Rectal smooth muscle tissue (tissue), 1 donor: ENCODE measurements around the gene STAG1.
"Not testable (repeated sequence)": the region's sequence is repeated elsewhere in the genome, so short reads cannot be mapped to it uniquely, and the experiment has no call there.

Experiments
- H3K27ac ChIP-seq: one replicate; pipeline ENCODE4 v1.7.0; 2013; ENCODE audit warnings: low read depth, low read length, inconsistent platforms
- H3K27me3 ChIP-seq: one replicate; pipeline ENCODE4 v1.7.0; 2013; ENCODE audit warnings: low read length; ENCODE audit not compliant: control insufficient read depth, insufficient read depth
- H3K36me3 ChIP-seq: one replicate; pipeline ENCODE4 v1.7.0; 2013; ENCODE audit warnings: low read length; ENCODE audit not compliant: control insufficient read depth, insufficient read depth
- H3K4me1 ChIP-seq: one replicate; pipeline ENCODE4 v1.7.0; 2013; ENCODE audit warnings: low read length; ENCODE audit not compliant: control insufficient read depth, insufficient read depth
- H3K4me3 ChIP-seq: one replicate; pipeline ENCODE4 v1.7.0; 2013; ENCODE audit warnings: low read length
- H3K9ac ChIP-seq: one replicate; pipeline ENCODE4 v1.7.0; 2013; ENCODE audit warnings: low read length

The STAG1 gene

GRCh38 chr3:136685882-136686281, 66.3 kb downstream of the STAG1 start:
- H3K36me3 ChIP-seq: no peaks in the 10 kb centered on the region
- no peaks in the 10 kb centered on the region for H3K27me3 ChIP-seq
- no peak overlapping the region for H3K9ac ChIP-seq
- H3K4me1 ChIP-seq: no peaks in the 10 kb centered on the region
- no peak overlapping the region for H3K27ac ChIP-seq
- no peak overlapping the region for H3K4me3 ChIP-seq

- Histone ChIP-seq H3K4me3 (no peak overlapping the region), H3K27me3 (no peaks in the 10 kb centered on the region), H3K36me3 (no peaks in the 10 kb centered on the region), H3K9ac (no peak overlapping the region), H3K4me1 (no peaks in the 10 kb centered on the region), H3K27ac (no peak overlapping the region)
These were observed 69.4 kb downstream of the STAG1 start for GRCh38 chr3:136682740-136683312.

- no peak overlapping the region for H3K9ac ChIP-seq
- H3K4me1 ChIP-seq: peaks cover 2% of the 10 kb centered on the region
- H3K27ac ChIP-seq: no peak overlapping the region
- no peaks in the 10 kb centered on the region for H3K27me3 ChIP-seq
- no peaks in the 10 kb centered on the region for H3K36me3 ChIP-seq
- H3K4me3 ChIP-seq: no peak overlapping the region
These were observed 73.2 kb downstream of the STAG1 start for GRCh38 chr3:136678981-136679380.

- no peak overlapping the region for H3K9ac ChIP-seq
- no peaks in the 10 kb centered on the region for H3K36me3 ChIP-seq
- H3K4me1 ChIP-seq: peaks cover 2% of the 10 kb centered on the region
- H3K4me3 ChIP-seq: no peak overlapping the region
- H3K27me3 ChIP-seq: no peaks in the 10 kb centered on the region
- H3K27ac ChIP-seq: no peak overlapping the region
These were observed 76.2 kb downstream of the STAG1 start for GRCh38 chr3:136676009-136676408.

- no peak overlapping the region for H3K27ac ChIP-seq
- peaks cover 2% of the 10 kb centered on the region for H3K4me1 ChIP-seq
- H3K9ac ChIP-seq: no peak overlapping the region
- no peak overlapping the region for H3K4me3 ChIP-seq
- no peaks in the 10 kb centered on the region for H3K27me3 ChIP-seq
- H3K36me3 ChIP-seq: no peaks in the 10 kb centered on the region
These were observed 76.9 kb downstream of the STAG1 start for GRCh38 chr3:136675150-136675858.

GRCh38 chr3:136672457-136672856, 79.7 kb downstream of the STAG1 start:
- Histone ChIP-seq H3K4me1 (peaks cover 2% of the 10 kb centered on the region), H3K27ac (no peak overlapping the region), H3K27me3 (no peaks in the 10 kb centered on the region), H3K9ac (no peak overlapping the region), H3K36me3 (no peaks in the 10 kb centered on the region), H3K4me3 (no peak overlapping the region)

GRCh38 chr3:136671921-136672320, 80.3 kb downstream of the STAG1 start:
- no peak overlapping the region for H3K27ac ChIP-seq
- no peak overlapping the region for H3K9ac ChIP-seq
- H3K4me3 ChIP-seq: no peak overlapping the region
- H3K36me3 ChIP-seq: no peaks in the 10 kb centered on the region
- no peaks in the 10 kb centered on the region for H3K27me3 ChIP-seq
- H3K4me1 ChIP-seq: no peaks in the 10 kb centered on the region

- H3K36me3 ChIP-seq: no peaks in the 10 kb centered on the region
- no peaks in the 10 kb centered on the region for H3K27me3 ChIP-seq
- H3K9ac ChIP-seq: no peak overlapping the region
- no peak overlapping the region for H3K27ac ChIP-seq
- H3K4me3 ChIP-seq: no peak overlapping the region
- H3K4me1 ChIP-seq: no peaks in the 10 kb centered on the region
These were observed 82.0 kb downstream of the STAG1 start for GRCh38 chr3:136670166-136670565.

GRCh38 chr3:136667081-136667480, 85.1 kb downstream of the STAG1 start:
- Histone ChIP-seq H3K4me3 (no peak overlapping the region), H3K27ac (no peak overlapping the region), H3K4me1 (no peaks in the 10 kb centered on the region), H3K27me3 (no peaks in the 10 kb centered on the region), H3K9ac (no peak overlapping the region), H3K36me3 (no peaks in the 10 kb centered on the region)

GRCh38 chr3:136666301-136666700, 85.9 kb downstream of the STAG1 start:
- not testable (repeated sequence) for H3K36me3 ChIP-seq, H3K27me3 ChIP-seq, H3K4me1 ChIP-seq, H3K4me3 ChIP-seq, H3K27ac ChIP-seq, H3K9ac ChIP-seq

- Histone ChIP-seq H3K4me1 (no peaks in the 10 kb centered on the region), H3K9ac (no peak overlapping the region), H3K27ac (no peak overlapping the region), H3K36me3 (no peaks in the 10 kb centered on the region), H3K4me3 (no peak overlapping the region), H3K27me3 (no peaks in the 10 kb centered on the region)
These were observed 87.4 kb downstream of the STAG1 start for GRCh38 chr3:136664771-136665170.

- H3K4me1 ChIP-seq: no peaks in the 10 kb centered on the region
- no peak overlapping the region for H3K4me3 ChIP-seq
- no peak overlapping the region for H3K27ac ChIP-seq
- no peaks in the 10 kb centered on the region for H3K36me3 ChIP-seq
- no peak overlapping the region for H3K9ac ChIP-seq
- no peaks in the 10 kb centered on the region for H3K27me3 ChIP-seq
These were observed 90.9 kb downstream of the STAG1 start for GRCh38 chr3:136661282-136661681.
